Transverse colon (tissue), 4 donors: ENCODE results near the gene USP50. TPM values are rescaled to one million over a fixed set of nuclear protein-coding genes. Genes with fewer than 3 reads are reported as not detected.
"Not testable (repeated sequence)": the region's sequence is repeated elsewhere in the genome, so short reads cannot be mapped to it uniquely, and the experiment has no call there.

Source experiments
- DNase-seq: peaks from one replicate; pipeline ENCODE4 v3.0.0-alpha.2; 2019
- H3K27ac ChIP-seq, 4 donors: fragments of 200-600 bp; sonication (generic); 2 replicates each; pipeline ENCODE4 v1.5.1; 2016 to 2018; ENCODE audit warnings: inconsistent platforms in 4 of 4
- H3K27me3 ChIP-seq: fragments of 200-600 bp; sonication (generic); 2 replicates; pipeline ENCODE4 v1.5.1; 2017; ENCODE audit warnings: inconsistent platforms
- H3K36me3 ChIP-seq, 4 donors: fragments of 200-600 bp; sonication (generic); 2 replicates each; pipeline ENCODE4 v1.5.1; 2017 to 2019; ENCODE audit warnings: inconsistent platforms in 4 of 4
- H3K4me1 ChIP-seq, 4 donors: fragments of 200-600 bp; sonication (generic); 2 replicates each; pipeline ENCODE4 v1.5.1; 2017 to 2020; ENCODE audit warnings: inconsistent platforms in 4 of 4
- H3K4me3 ChIP-seq, 4 donors: fragments of 200-600 bp; sonication (generic); 1 replicate in 1 of 4; 2 replicates in 3 of 4; pipeline versions ENCODE4 v1.5.1 to v1.6.1; 2017 to 2019; ENCODE audit warnings: inconsistent platforms in 4 of 4
- H3K9me3 ChIP-seq, 2 donors: fragments of 200-600 bp; sonication (generic); 2 replicates each; pipeline ENCODE4 v1.5.1; 2017 to 2019; ENCODE audit warnings: inconsistent platforms in 2 of 2
- CTCF ChIP-seq, 5 experiments: fragments of 200-600 bp in 3 of 5; fragments of 450-650 bp in 2 of 5; sonication (generic) in 3 of 5; IDR thresholded peaks; 1 replicate in 2 of 5; 2 replicates in 3 of 5; pipeline ENCODE4 v1.5.1; 2016 to 2017; ENCODE audit warnings: antibody characterized with exemption in 5 of 5, inconsistent platforms in 3 of 5, mild to moderate bottlenecking in 2 of 5, moderate library complexity in 1 of 5
- EP300 ChIP-seq: sonication (generic); formaldehyde crosslinking; IDR thresholded peaks from one replicate; pipeline ENCODE4 v1.6.1; 2017; ENCODE audit warnings: antibody characterized with exemption, low read depth
- POLR2A ChIP-seq: fragments of 450-650 bp; IDR thresholded peaks from one replicate; pipeline ENCODE4 v1.6.1; 2016; ENCODE audit warnings: antibody characterized with exemption, mild to moderate bottlenecking, moderate library complexity
- POLR2AphosphoS5 ChIP-seq, 3 donors: sonication (generic); formaldehyde crosslinking; IDR thresholded peaks; one replicate each; pipeline ENCODE4 v1.6.1; 2016; ENCODE audit warnings: antibody characterized with exemption in 3 of 3
- WGBS, 2 donors: methylation state at CpG; one replicate each; pipeline ENCODE4 v1.1.5; 2018; ENCODE audit warnings: low coverage in 1 of 2; 5-methylcytosine and 5-hydroxymethylcytosine counted together
- in situ Hi-C, 4 donors: fragments of 200-750 bp; cut with MboI; loops; one replicate each; pipeline versions ENCODE4 v1.15.0 to v1.15.1; 2017; ENCODE audit warnings: low sequenced_read_pairs in 3 of 4, low pct_ligation_motif_present in 1 of 4, low pct_unique_long_range_greater_than_20kb in 1 of 4
- intact Hi-C: fragments of 100-400 bp; cut with DNase I; formaldehyde crosslinking; loops from one replicate; pipeline ENCODE4 v1.15.1; 2023; ENCODE audit warnings: low total_unique reads
- total RNA-seq, 4 donors: library from RNA; depleted of rRNA; stranded (reverse); fragments of >200 nt; gene quantifications; one replicate each; pipeline ENCODE4 v1.1.0, GENCODE V29; 2016

USP50 gene
- total RNA-seq, 4 donors from 2014 or later = not detected

DNA sequence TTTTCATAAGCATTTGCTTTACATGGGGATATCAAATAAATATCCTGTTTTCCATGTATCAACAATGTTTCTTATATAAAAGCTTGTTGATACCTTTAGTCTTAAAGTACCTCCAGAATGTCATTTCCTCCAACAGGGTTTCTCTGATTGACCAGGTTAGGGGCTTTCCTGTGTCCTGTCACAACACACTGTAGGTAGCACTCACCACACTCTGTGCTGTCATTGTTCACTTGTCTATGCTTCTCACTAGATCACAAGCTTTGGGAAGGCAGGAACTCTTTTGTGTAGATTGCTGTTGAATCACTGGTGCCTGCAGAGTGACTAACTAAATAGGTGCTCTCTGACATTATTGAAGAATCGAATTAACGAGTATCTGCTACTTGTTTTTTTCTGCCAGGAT, 49.8 kb downstream of the USP50 start:
- Histone ChIP-seq H3K4me3 (no peak overlapping the region), H3K36me3 (peaks cover 0 to 79% (median 37%) of the 10 kb centered on the region in 4 donors), H3K27ac (no peak overlapping the region), H3K9me3 (no peaks in the 10 kb centered on the region), H3K4me1 (no peaks in the 10 kb centered on the region), H3K27me3 (no peaks in the 10 kb centered on the region)
- no peak for DNase-seq
- intact Hi-C loops = no loop called here
- in situ Hi-C loops = no loop called here
- WGBS, 2 donors = 94 to 100% methylated on average over 2 of the region's 2 CpGs
- TF ChIP-seq POLR2A = no peak
- TF ChIP-seq EP300 = no peak
- TF ChIP-seq POLR2AphosphoS5 (IDR thresholded peaks at IDR 0.05) = no peak
- TF ChIP-seq CTCF (IDR thresholded peaks at IDR 0.05) = no peak

DNA sequence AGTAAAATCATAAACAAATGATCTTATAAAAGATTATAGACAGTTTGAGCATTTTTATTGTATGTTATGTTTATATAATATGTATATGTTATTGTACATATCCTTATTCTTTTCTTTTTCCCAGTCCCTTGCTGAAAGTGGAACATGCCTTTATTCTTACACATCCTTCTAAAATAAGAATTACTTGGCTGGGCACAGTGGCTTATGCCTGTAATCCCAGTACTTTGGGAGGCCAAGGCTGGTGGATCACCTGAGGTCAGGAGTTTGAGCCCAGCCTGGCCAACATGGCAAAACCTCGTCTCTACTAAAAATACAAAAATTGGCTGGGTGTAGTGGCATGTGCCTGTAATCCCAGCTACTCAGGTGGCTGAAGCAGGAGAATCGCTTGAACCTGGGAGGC, 51.9 kb downstream of the USP50 start:
- in situ Hi-C loops, H3K9me3 ChIP-seq, H3K27ac ChIP-seq, H3K27me3 ChIP-seq, DNase-seq, H3K4me1 ChIP-seq, H3K4me3 ChIP-seq, intact Hi-C loops: not testable (repeated sequence)
- 80 to 93% methylated on average over 2 of the region's 2 CpGs for WGBS, 2 donors
- H3K36me3 ChIP-seq = peaks cover 0 to 88% (median 41%) of the 10 kb centered on the region in 4 donors

DNA sequence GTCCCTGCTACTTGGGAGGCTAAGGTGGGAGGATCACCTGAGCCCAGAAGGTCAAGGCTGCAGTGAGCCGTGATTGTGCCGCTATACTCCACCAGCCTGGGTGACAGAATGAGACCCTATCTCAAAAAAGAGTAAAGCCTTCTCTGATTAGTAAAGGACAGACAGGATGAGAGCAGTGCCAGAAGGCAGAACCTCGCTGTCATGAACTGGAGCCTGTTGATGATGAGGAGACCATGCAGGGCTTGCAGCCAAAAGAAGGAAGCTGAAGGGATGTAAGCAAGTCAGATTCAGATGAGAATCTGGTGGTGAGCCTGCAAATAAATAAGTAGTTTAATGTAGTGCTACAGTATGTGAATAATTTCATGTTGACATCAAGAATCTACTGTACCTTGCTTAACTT, 52.8 kb downstream of the USP50 start:
- no peak for TF ChIP-seq CTCF (IDR thresholded peaks at IDR 0.05)
- no peak for TF ChIP-seq POLR2AphosphoS5 (IDR thresholded peaks at IDR 0.05)
- TF ChIP-seq EP300 = no peak
- no peak for TF ChIP-seq POLR2A
- no peak overlapping the region for H3K4me3 ChIP-seq
- H3K4me1 ChIP-seq = no peaks in the 10 kb centered on the region
- H3K27ac ChIP-seq = no peak overlapping the region
- H3K27me3 ChIP-seq = no peaks in the 10 kb centered on the region
- in situ Hi-C loops (no loop called here), intact Hi-C loops (no loop called here)
- WGBS, 2 donors = 95 to 100% methylated on average over 1 to 3 of the region's 3 CpGs
- no peak for DNase-seq
- peaks cover 0 to 83% (median 40%) of the 10 kb centered on the region in 4 donors for H3K36me3 ChIP-seq
- H3K9me3 ChIP-seq = no peaks in the 10 kb centered on the region

DNA sequence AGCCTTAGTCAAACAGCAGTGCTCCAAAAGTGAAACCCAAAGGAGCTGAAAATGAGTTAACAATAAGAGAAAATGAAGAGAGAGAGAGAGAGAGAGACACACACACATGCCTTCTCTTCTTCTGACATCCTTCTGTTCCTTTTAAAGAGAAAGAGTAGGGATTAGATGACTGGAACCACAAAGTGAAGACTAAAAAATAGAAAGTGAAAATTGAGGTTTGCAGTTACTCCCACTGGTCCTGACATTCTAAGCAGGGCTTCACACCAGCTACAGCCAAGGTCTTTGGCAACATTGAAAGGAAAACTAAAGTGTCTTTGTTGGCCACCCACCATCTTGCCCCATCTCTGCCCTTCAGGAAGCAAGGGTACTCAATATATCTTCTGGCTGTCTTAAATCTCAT, 59.2 kb downstream of the USP50 start:
- TF ChIP-seq EP300 = no peak
- TF ChIP-seq CTCF (IDR thresholded peaks at IDR 0.05) = no peak
- TF ChIP-seq POLR2A = no peak
- TF ChIP-seq POLR2AphosphoS5 (IDR thresholded peaks at IDR 0.05) = no peak
- H3K4me1 ChIP-seq = no peaks in the 10 kb centered on the region
- no peaks in the 10 kb centered on the region for H3K27me3 ChIP-seq
- intact Hi-C loops (no loop called here), in situ Hi-C loops (no loop called here)
- DNase-seq = no peak
- H3K4me3 ChIP-seq = no peak overlapping the region
- H3K9me3 ChIP-seq = no peaks in the 10 kb centered on the region
- peaks cover 0 to 81% (median 27%) of the 10 kb centered on the region in 4 donors for H3K36me3 ChIP-seq
- H3K27ac ChIP-seq = no peak overlapping the region

- TF ChIP-seq POLR2AphosphoS5 (IDR thresholded peaks at IDR 0.05) (no peak), CTCF (IDR thresholded peaks at IDR 0.05) (no peak), EP300 (no peak), POLR2A (no peak)
- Histone ChIP-seq H3K4me1 (no peaks in the 10 kb centered on the region), H3K27ac (no peak overlapping the region), H3K27me3 (no peaks in the 10 kb centered on the region), H3K4me3 (no peak overlapping the region), H3K36me3 (peaks cover 0 to 75% (median 23%) of the 10 kb centered on the region in 4 donors), H3K9me3 (no peaks in the 10 kb centered on the region)
- in situ Hi-C loops (no loop called here), intact Hi-C loops (no loop called here)
- WGBS, 2 donors = 79 to 100% methylated on average over 2 to 3 of the region's 3 CpGs
- DNase-seq = no peak
These were observed 61.1 kb downstream of the USP50 start for GRCh38 chr15:50485389-50485788.
